Measurements from ENCODE around the gene ACAD10. TPM values are rescaled to one million over a fixed set of nuclear protein-coding genes. Genes with fewer than 3 reads are reported as not detected.
A peak's percentile ranks its signal among the peaks of the same experiment; 100 is the strongest.

ACAD10 gene
- total and polyA plus RNA-seq, 2 experiments from 2014 or later, result 7.6 to 12.0 TPM

DNA sequence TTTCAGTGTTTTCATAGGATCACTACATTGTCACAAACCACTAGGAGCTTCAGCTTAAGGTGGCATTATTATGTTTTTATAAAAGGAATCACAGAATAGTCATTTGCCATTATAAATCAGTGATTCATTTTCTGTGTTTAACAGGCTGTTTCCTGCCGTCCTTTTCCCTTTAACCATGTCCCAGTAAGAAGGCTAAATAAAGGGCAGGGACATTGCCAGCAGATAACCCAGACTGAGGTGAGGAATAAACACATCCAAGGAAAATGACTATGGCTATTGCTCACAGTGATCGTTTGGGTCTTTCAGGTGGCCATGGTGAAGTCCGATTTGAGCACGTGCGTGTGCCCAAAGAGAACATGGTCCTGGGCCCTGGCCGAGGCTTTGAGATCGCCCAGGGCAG is 63.0 kb downstream of the ACAD10 start:
- no peak for TF ChIP-seq EZH2phosphoT487 (IDR thresholded peaks at IDR 0.05; ENCODE audit: insufficient read depth, low read depth)
- Histone ChIP-seq H3K4me2 (ENCODE audit: unreplicated experiment) (no peak overlapping the region), H3K9me2 (ENCODE audit: insufficient read depth) (no peaks in the 10 kb centered on the region), H2AFZ (no peak overlapping the region), H3F3A (ENCODE audit: insufficient read depth) (no peaks in the 10 kb centered on the region), H3K27me3 (replicated peaks; ENCODE audit: insufficient read depth) (no peaks in the 10 kb centered on the region), H4K20me1 (ENCODE audit: insufficient read depth) (no peaks in the 10 kb centered on the region), H3K4me3 (no peak overlapping the region), H3K27ac (no peak overlapping the region), H3K4me1 (ENCODE audit: insufficient read depth) (no peaks in the 10 kb centered on the region), H3K9ac (no peak overlapping the region), H3K36me3 (ENCODE audit: low read depth) (no peaks in the 10 kb centered on the region), H3K79me2 (ENCODE audit: insufficient read depth) (no peaks in the 10 kb centered on the region), H3K9me3 (ENCODE audit: low read depth) (no peaks in the 10 kb centered on the region)
- 80 to 92% methylated on average over 7 of the region's 7 CpGs for whole genome bisulfite sequencing, 2 experiments (ENCODE audit: low coverage in 1 of 2, low lambda C conversion rate in 2 of 2, missing lambda C conversion rate in 2 of 2)
- in situ Hi-C loops (cut with MboI), result no loop called here
- no peak for DNase-seq

DNA sequence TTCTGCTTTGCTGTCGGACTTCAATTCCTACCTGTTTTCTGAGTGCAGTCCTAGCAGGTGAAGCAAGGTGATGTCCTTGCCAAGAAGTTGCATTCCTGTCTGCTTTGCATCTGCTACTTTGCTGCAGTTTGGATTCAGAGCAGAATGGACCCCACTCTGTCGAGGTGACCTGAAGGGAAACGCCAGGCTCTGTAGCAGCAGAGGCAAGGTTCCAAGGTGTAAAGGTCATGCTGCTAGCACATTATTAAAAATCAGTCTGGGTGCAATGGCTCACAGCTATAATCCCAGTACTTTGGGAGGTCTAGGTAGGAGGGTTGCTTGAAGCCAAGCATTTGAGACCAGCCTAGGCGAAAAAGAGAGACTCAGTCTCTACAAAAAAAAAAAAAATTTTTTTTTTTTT is 63.5 kb downstream of the ACAD10 start:
- no peaks in the 10 kb centered on the region for H3K9me2 ChIP-seq (ENCODE audit: insufficient read depth)
- no peaks in the 10 kb centered on the region for H3K4me1 ChIP-seq (ENCODE audit: insufficient read depth)
- 68 to 70% methylated on average over 4 of the region's 4 CpGs for WGBS, 2 experiments (ENCODE audit: low coverage in 1 of 2, low lambda C conversion rate in 2 of 2, missing lambda C conversion rate in 2 of 2)
- H3K9ac ChIP-seq, result no peak overlapping the region
- H3K27me3 ChIP-seq (replicated peaks; ENCODE audit: insufficient read depth), result no peaks in the 10 kb centered on the region
- in situ Hi-C loops (cut with MboI), result no loop called here
- no peaks in the 10 kb centered on the region for H3K36me3 ChIP-seq (ENCODE audit: low read depth)
- TF ChIP-seq EZH2 (IDR thresholded peaks at IDR 0.05; ENCODE audit: insufficient read depth, poor library complexity, severe bottlenecking) (no peak), EZH2phosphoT487 (IDR thresholded peaks at IDR 0.05; ENCODE audit: insufficient read depth, low read depth) (no peak)
- no peak overlapping the region for H2AFZ ChIP-seq
- no peaks in the 10 kb centered on the region for H3K9me3 ChIP-seq (ENCODE audit: low read depth)
- H4K20me1 ChIP-seq (ENCODE audit: insufficient read depth), result no peaks in the 10 kb centered on the region
- no peaks in the 10 kb centered on the region for H3K79me2 ChIP-seq (ENCODE audit: insufficient read depth)
- H3K27ac ChIP-seq, result no peak overlapping the region
- DNase-seq, result no peak
- H3K4me2 ChIP-seq (ENCODE audit: unreplicated experiment), result no peak overlapping the region
- H3K4me3 ChIP-seq, result no peak overlapping the region
- no peaks in the 10 kb centered on the region for H3F3A ChIP-seq (ENCODE audit: insufficient read depth)

DNA sequence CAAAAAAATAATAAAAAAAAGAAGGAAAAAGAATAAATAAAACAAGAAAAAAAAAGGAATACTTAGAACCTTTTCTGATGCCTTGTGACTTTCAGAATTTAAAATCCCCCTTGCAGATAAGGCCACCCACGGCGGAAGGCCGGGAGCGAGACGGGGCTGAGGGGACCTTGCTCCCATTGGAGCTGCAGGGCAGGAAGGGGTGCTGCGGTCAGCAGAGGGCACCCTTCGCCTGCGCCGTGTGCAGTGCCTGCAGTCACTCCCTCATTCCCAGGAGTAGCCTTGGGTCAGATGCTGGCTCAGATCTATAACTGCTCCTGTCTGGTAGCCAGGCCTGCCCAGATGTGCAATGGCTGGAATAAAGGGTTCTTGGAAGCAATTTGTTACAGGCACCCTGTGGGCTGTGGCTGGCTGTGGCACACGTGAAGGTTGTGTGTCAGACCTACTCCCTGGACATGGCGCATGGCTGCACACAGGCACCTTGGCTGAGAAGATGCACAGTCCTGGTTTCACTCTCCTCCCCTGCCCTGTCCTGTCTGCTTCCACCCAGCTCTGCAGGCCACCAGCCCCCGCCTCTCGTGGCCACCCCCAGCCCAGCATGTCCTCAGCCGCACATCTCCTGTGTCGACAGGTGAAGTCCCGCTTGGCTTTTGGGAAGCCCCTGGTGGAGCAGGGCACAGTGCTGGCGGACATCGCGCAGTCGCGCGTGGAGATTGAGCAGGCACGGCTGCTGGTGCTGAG is 67.5 kb downstream of the ACAD10 start:
- Histone ChIP-seq H3K9me3 (ENCODE audit: low read depth) (no peaks in the 10 kb centered on the region), H3K36me3 (ENCODE audit: low read depth) (no peaks in the 10 kb centered on the region), H3K4me1 (ENCODE audit: insufficient read depth) (no peaks in the 10 kb centered on the region), H2AFZ (no peak overlapping the region), H3K27ac (no peak overlapping the region), H3K4me2 (ENCODE audit: unreplicated experiment) (no peak overlapping the region), H3K79me2 (ENCODE audit: insufficient read depth) (no peaks in the 10 kb centered on the region), H3K27me3 (replicated peaks; ENCODE audit: insufficient read depth) (no peaks in the 10 kb centered on the region), H3K9me2 (ENCODE audit: insufficient read depth) (no peaks in the 10 kb centered on the region), H3K4me3 (no peak overlapping the region), H3K9ac (no peak overlapping the region), H4K20me1 (ENCODE audit: insufficient read depth) (no peaks in the 10 kb centered on the region), H3F3A (ENCODE audit: insufficient read depth) (no peaks in the 10 kb centered on the region)
- in situ Hi-C loops (cut with MboI), result no loop called here
- WGBS, 2 experiments (ENCODE audit: low coverage in 1 of 2, low lambda C conversion rate in 2 of 2, missing lambda C conversion rate in 2 of 2), result 78 to 79% methylated on average over 22 to 23 of the region's 23 CpGs
- TF ChIP-seq EZH2 (IDR thresholded peaks at IDR 0.05; ENCODE audit: insufficient read depth, poor library complexity, severe bottlenecking) (no peak), EZH2phosphoT487 (IDR thresholded peaks at IDR 0.05; ENCODE audit: insufficient read depth, low read depth) (no peak)
- DNase-seq, result peak; percentile 64

DNA sequence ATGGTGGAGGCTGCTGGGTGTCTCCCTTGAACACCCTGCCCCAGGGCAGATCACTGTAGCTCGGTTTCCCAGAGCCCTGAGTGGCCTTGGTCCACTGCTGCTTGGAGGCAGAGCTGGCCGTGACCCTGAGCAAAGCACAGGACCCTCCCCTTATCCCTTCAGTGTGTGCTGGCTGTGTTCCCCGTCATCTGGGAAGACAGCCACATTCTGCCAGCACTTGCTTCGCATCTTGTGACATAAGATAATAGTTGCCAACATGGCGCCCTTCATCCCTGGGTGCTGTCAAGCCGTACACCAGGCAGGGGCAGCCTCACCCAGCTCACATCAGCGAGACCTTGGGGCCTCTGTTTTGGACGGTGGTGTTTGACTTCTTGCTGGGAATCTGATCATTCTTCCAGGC is 68.8 kb downstream of the ACAD10 start:
- in situ Hi-C loops (cut with MboI), result loop anchor here (5.0 kb wide), 1 partner anchor 68 kb away; no protein-coding TSS in a partner anchor
- 70 to 72% methylated on average over 8 of the region's 8 CpGs for WGBS, 2 experiments (ENCODE audit: low coverage in 1 of 2, low lambda C conversion rate in 2 of 2, missing lambda C conversion rate in 2 of 2)
- TF ChIP-seq EZH2 (IDR thresholded peaks at IDR 0.05; ENCODE audit: insufficient read depth, poor library complexity, severe bottlenecking) (no peak), EZH2phosphoT487 (IDR thresholded peaks at IDR 0.05; ENCODE audit: insufficient read depth, low read depth) (no peak)
- H3K79me2 ChIP-seq (ENCODE audit: insufficient read depth), result no peaks in the 10 kb centered on the region
- no peak overlapping the region for H3K4me2 ChIP-seq (ENCODE audit: unreplicated experiment)
- H3K9me3 ChIP-seq (ENCODE audit: low read depth), result no peaks in the 10 kb centered on the region
- H3K27ac ChIP-seq, result no peak overlapping the region
- H3K36me3 ChIP-seq (ENCODE audit: low read depth), result no peaks in the 10 kb centered on the region
- H3K27me3 ChIP-seq (replicated peaks; ENCODE audit: insufficient read depth), result no peaks in the 10 kb centered on the region
- H3F3A ChIP-seq (ENCODE audit: insufficient read depth), result no peaks in the 10 kb centered on the region
- H3K9ac ChIP-seq, result no peak overlapping the region
- no peak for DNase-seq
- no peaks in the 10 kb centered on the region for H3K9me2 ChIP-seq (ENCODE audit: insufficient read depth)
- H4K20me1 ChIP-seq (ENCODE audit: insufficient read depth), result no peaks in the 10 kb centered on the region
- H3K4me1 ChIP-seq (ENCODE audit: insufficient read depth), result no peaks in the 10 kb centered on the region
- no peak overlapping the region for H3K4me3 ChIP-seq
- H2AFZ ChIP-seq, result no peak overlapping the region

All from GM23248 (cell line).